Right lobe of liver (tissue), 6 donors: ENCODE data around the gene GABRP. TPM values are rescaled to one million over a fixed set of nuclear protein-coding genes. Genes with fewer than 3 reads are reported as not detected.

Experiments
- ATAC-seq, 4 donors: fragments of 200-7000 bp; cut with Tn5 transposase; one replicate each; pipeline ENCODE4 v1.9.1; 2020; ENCODE audit warnings: mild to moderate bottlenecking in 4 of 4, moderate library complexity in 4 of 4
- DNase-seq, 3 donors: peaks; one replicate each; pipeline ENCODE4 v3.0.0-alpha.2; 2020
- H3K27ac ChIP-seq, 3 donors: fragments of 200-600 bp; one replicate each; pipeline ENCODE4 v1.8.0; 2022
- H3K27me3 ChIP-seq, 2 donors: fragments of 200-600 bp; one replicate each; pipeline ENCODE4 v1.8.0; 2022
- H3K36me3 ChIP-seq, 4 donors: fragments of 200-600 bp; sonication (generic) in 1 of 4; one replicate each; pipeline versions ENCODE4 v1.5.1 to v1.8.0; 2017 to 2022; ENCODE audit warnings: control low read depth in 1 of 4
- H3K4me1 ChIP-seq, 4 donors: fragments of 200-600 bp; sonication (generic) in 1 of 4; one replicate each; pipeline versions ENCODE4 v1.5.1 to v1.8.0; 2017 to 2022; ENCODE audit warnings: control low read depth in 1 of 4
- H3K4me3 ChIP-seq, 3 donors: fragments of 200-600 bp; one replicate each; pipeline ENCODE4 v1.8.0; 2022
- H3K9me3 ChIP-seq, 4 donors: fragments of 200-600 bp; sonication (generic) in 1 of 4; one replicate each; pipeline versions ENCODE4 v1.5.1 to v1.8.0; 2017 to 2022; ENCODE audit warnings: control low read depth in 1 of 4
- POLR2A ChIP-seq: fragments of 450-650 bp; IDR thresholded peaks from one replicate; pipeline ENCODE4 v1.6.1; 2017; ENCODE audit warnings: antibody characterized with exemption, mild to moderate bottlenecking
- WGBS: methylation state at CpG from one replicate; pipeline ENCODE4 v1.1.6; 2018; ENCODE audit warnings: low coverage, low lambda C conversion rate; ENCODE audit not compliant: insufficient coverage; ENCODE audit errors: missing lambda C conversion rate; 5-methylcytosine and 5-hydroxymethylcytosine counted together
- intact Hi-C, 2 donors: fragments of 100-400 bp; cut with DNase I; formaldehyde crosslinking; loops; one replicate each; pipeline versions ENCODE4 v1.11.2 to v1.14.1; 2022
- total RNA-seq, 6 experiments: library from RNA; depleted of rRNA in 2 of 6; stranded (reverse); fragments of >200 nt in 2 of 6; fragmentation: NEBNext Ultra II Directional in 3 of 6; extraction: Animal tissue kit (Norgen Biotek cat#: 25700) in 3 of 6; gene quantifications; one replicate each; pipeline versions ENCODE4 v1.1.0 to v1.2.4, GENCODE V29; 2016 to 2023
- TF ChIP-seq, protein P1 (sequence below), 4 donors: fragments of 200-600 bp in 3 of 4; fragments of 450-650 bp in 1 of 4; IDR thresholded peaks; one replicate each; pipeline versions ENCODE4 v1.5.1 to v1.8.0; 2016 to 2022; ENCODE audit warnings: antibody characterized with exemption in 4 of 4, mild to moderate bottlenecking in 2 of 4
- donor health status: DM: no; HTN: yes; CAD: no.
- donor health status: DM: no; HTN: no; CAD: no.
- donor health status: DM: no; HTN: no; CAD: no.
- donor health status: DM: no; HTN: yes; CAD: no.
- donor health status: DM: no; HTN: yes; CAD: no.

Gene GABRP
- total RNA-seq, 6 experiments from 2014 or later: 0.20 to 0.64 (median 0.39) TPM

DNA sequence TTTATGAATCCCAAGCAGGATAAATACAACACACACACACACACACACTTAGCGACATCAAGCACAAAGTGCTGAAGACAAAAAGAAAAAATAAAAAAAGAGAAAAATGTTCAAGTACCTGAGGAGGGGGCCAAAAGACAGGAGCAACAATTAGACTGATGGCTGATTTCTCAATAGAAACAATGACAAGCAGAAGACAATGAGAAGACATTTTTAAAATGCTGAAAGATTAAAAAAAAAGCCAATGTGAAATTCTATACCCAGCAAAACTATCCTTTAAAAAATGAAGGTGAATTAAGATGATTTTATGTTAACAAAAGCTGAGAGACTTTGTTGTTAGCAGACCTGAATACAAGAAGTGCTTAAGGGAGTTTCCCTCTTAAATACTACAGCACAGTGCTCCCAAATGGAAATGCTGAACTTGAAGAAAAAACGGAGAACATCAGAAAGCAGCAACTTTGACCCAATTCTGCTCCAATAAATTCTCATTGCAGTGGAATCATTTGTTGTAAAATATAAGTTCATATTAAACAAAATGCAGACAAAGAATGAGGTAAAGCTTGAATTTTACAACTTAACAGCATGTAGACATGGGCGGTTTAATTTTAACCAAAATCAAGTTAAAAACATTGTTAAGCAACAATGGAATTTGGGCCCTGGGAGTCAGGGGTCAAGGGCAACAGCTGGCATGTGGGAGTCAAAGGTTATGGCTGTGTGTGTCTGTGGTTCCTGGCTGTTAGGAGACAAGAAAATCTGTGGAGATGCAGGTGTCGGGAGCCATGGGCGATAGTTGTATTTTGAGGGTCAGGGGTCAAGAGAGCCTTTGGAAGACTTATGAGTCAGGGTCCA, 77.5 kb downstream of the GABRP start:
- ATAC-seq (peak in 3 of 4 donors; percentile 20 to 30 (median 23)), DNase-seq (no peak)
- WGBS: 86% methylated on average over 4 of the region's 5 CpGs
- intact Hi-C loops: no loop called here
- Histone ChIP-seq H3K4me3 (peak overlapping the region in 1 of 3 donors; percentile 68), H3K36me3 (no peaks in the 10 kb centered on the region), H3K4me1 (no peaks in the 10 kb centered on the region), H3K27me3 (no peaks in the 10 kb centered on the region), H3K27ac (no peak overlapping the region), H3K9me3 (no peaks in the 10 kb centered on the region)
- TF ChIP-seq, protein P1, sequence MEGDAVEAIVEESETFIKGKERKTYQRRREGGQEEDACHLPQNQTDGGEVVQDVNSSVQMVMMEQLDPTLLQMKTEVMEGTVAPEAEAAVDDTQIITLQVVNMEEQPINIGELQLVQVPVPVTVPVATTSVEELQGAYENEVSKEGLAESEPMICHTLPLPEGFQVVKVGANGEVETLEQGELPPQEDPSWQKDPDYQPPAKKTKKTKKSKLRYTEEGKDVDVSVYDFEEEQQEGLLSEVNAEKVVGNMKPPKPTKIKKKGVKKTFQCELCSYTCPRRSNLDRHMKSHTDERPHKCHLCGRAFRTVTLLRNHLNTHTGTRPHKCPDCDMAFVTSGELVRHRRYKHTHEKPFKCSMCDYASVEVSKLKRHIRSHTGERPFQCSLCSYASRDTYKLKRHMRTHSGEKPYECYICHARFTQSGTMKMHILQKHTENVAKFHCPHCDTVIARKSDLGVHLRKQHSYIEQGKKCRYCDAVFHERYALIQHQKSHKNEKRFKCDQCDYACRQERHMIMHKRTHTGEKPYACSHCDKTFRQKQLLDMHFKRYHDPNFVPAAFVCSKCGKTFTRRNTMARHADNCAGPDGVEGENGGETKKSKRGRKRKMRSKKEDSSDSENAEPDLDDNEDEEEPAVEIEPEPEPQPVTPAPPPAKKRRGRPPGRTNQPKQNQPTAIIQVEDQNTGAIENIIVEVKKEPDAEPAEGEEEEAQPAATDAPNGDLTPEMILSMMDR (IDR thresholded peaks at IDR 0.05): no peak
- TF ChIP-seq POLR2A: no peak

DNA sequence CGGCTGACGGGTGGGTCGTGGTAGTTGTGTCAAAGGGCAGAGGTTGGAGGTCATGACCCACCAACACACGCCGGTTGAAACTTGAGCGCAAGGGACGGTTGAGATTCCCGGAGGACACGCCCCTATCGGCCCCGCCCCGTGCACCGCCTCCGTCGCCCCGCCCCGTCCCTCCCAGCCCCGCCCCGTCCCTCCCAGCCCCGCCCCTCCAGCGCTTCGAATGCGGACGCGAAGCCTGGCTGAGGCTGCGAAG, 78.1 kb downstream of the GABRP start:
- TF ChIP-seq POLR2A: no peak
- TF ChIP-seq, protein P1 (IDR thresholded peaks at IDR 0.05): no peak
- H3K27ac ChIP-seq: no peak overlapping the region

DNA sequence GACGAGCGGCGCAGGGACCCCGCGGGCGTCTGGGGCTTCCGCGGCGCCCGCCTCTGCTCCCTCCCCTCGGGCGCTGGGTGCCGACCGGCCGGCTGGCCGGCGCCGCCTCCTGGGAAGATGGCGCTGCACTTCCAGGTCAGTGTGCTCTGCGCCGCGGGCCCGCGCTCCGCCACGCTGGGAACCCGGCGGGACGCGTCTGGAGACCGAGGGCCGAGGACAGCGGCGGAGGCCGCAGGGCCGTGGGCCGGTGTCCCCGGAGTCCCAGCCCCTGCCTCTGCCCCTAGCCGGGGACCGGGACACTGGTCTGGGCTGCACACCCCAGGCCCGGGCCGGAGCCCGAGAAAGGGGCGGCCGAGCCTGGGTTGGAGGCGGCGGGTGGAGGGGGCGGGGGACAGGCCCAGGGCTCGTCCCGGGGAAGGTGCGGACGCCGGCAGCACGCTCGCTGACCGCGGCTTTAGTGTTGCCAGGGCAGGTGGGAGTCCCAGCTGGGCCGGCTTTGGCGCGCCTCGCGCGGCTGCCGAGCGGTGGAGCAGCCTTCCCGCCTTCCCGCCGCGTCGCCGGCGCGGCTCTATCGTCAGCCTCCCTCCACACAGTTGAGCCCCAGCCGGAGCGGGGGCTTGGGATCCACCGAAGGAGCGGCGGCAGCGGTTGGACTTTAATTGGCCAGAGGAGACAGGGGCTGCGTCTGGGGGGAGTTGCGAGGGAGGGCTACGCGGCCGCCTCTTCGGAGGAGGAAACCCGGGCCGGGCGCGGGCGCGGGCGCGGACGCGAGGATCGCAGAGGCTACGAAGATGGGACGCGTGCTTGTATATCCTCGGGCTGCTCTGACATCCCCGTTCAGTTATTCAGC, 78.6 kb downstream of the GABRP start, which contains the start of gene RANBP17:
RANBP17 (plus strand) TSS at position 102 of the 850 bp plus-strand sequence.
- DNase-seq: peak; percentile 47 to 78 (median 55)
- TF ChIP-seq, protein P1 (IDR thresholded peaks at IDR 0.05): no peak
- peak; percentile 60 for TF ChIP-seq POLR2A
- ATAC-seq: peak; percentile 84 to 94 (median 92)
- Histone ChIP-seq H3K36me3 (no peaks in the 10 kb centered on the region), H3K4me3 (peak within 1 kb of the TSS; percentile 47 to 74 (median 68)), H3K27ac (peak within 1 kb of the TSS in 1 of 3 donors; percentile 23), H3K9me3 (no peaks in the 10 kb centered on the region), H3K4me1 (no peaks in the 10 kb centered on the region), H3K27me3 (no peaks in the 10 kb centered on the region)
- WGBS: 3% methylated on average over 19 of the region's 102 CpGs
- intact Hi-C loops: no loop called here

More for the DNA sequence above, 78.1 kb downstream of the GABRP start:
- Histone ChIP-seq H3K27me3 (no peaks in the 10 kb centered on the region), H3K4me1 (no peaks in the 10 kb centered on the region), H3K4me3 (peak overlapping the region; percentile 47 to 74 (median 68)), H3K9me3 (no peaks in the 10 kb centered on the region), H3K36me3 (no peaks in the 10 kb centered on the region)
- WGBS: no CpG with 5 or more reads among the region's 26 CpGs
- DNase-seq (peak in 2 of 3 donors; percentile 63 to 69), ATAC-seq (no peak)
- intact Hi-C loops: no loop called here

DNA sequence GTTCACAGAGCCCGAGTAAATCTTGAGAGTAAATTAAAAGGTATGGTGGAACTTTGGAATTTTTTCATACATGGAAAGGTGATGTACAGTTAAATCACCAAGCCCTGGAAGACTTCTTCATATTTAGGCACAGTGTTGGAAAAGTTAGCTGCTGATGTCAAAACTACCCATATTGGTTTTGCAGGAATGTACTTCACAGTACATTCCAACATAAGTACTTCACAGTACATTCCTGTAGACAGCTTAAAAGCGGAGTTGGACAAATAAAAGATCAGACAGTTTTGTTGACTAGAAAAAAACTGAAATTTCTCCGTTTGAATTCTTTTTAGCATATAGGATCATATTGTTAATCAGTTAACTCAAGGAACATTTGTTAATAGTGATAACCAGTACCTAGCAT, 80.1 kb downstream of the GABRP start:
- WGBS: 81% methylated on average over 3 of the region's 3 CpGs
- Histone ChIP-seq H3K27ac (no peak overlapping the region), H3K4me1 (no peaks in the 10 kb centered on the region), H3K9me3 (no peaks in the 10 kb centered on the region), H3K4me3 (no peak overlapping the region), H3K36me3 (no peaks in the 10 kb centered on the region), H3K27me3 (no peaks in the 10 kb centered on the region)
- no peak for ATAC-seq
- no peak for TF ChIP-seq POLR2A
- TF ChIP-seq, protein P1 (IDR thresholded peaks at IDR 0.05): no peak
- intact Hi-C loops: no loop called here
- DNase-seq: no peak

Other genes with a start within 250 kb of the GABRP start
- 1 to 10 TPM; 1.5 to 5.7 (median 4.7) TPM for gene RANBP17, start 78.3 kb downstream of the GABRP start, total RNA-seq